DOHH2 (cell line): ENCODE data around the gene NIPAL3.

Experiments used
- EZH2phosphoT487 ChIP-seq: fragments of 200-600 bp; sonication (generic); IDR thresholded peaks from 2 replicates; pipeline ENCODE4 v1.6.1; 2017; ENCODE audit warnings: borderline replicate concordance, mild to moderate bottlenecking, antibody characterized with exemption, low read length, moderate library complexity, mixed read lengths
- TF ChIP-seq, protein P1 (sequence below): fragments of 200-600 bp; sonication (generic); IDR thresholded peaks from one replicate; pipeline ENCODE4 v1.5.1; 2014; ENCODE audit warnings: antibody characterized with exemption, mild to moderate bottlenecking, low read depth, low read length; ENCODE audit not compliant: poor library complexity, severe bottlenecking

DNA sequence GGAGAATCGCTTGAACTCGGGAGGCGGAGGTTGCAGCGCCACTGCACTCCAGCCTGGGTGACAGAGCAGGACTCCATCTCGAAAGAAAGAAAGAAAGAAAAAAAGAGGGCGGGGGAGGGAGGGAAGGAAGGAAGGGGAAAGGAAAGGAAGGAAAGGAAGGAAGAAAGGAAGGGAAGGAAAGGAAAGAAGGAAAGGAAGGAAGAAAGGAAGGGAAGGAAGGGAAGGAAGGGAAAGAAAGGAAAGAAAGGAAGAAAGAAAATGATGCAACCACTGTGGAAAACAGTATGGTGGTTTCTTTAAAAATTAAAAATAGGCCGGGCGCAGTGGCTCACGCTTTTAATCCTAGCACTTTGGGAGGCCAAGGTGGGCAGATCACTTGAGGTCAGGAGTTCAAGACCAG, 71.9 kb downstream of the NIPAL3 start:
- TF ChIP-seq, protein P1, sequence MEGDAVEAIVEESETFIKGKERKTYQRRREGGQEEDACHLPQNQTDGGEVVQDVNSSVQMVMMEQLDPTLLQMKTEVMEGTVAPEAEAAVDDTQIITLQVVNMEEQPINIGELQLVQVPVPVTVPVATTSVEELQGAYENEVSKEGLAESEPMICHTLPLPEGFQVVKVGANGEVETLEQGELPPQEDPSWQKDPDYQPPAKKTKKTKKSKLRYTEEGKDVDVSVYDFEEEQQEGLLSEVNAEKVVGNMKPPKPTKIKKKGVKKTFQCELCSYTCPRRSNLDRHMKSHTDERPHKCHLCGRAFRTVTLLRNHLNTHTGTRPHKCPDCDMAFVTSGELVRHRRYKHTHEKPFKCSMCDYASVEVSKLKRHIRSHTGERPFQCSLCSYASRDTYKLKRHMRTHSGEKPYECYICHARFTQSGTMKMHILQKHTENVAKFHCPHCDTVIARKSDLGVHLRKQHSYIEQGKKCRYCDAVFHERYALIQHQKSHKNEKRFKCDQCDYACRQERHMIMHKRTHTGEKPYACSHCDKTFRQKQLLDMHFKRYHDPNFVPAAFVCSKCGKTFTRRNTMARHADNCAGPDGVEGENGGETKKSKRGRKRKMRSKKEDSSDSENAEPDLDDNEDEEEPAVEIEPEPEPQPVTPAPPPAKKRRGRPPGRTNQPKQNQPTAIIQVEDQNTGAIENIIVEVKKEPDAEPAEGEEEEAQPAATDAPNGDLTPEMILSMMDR = no peak
- no peak for TF ChIP-seq EZH2phosphoT487
